HepG2 (cell line): ENCODE results near the gene IGDCC3. TPM values are rescaled to one million over a fixed set of nuclear protein-coding genes. Genes with fewer than 3 reads are reported as not detected.
"Not testable (repeated sequence)": the region's sequence is repeated elsewhere in the genome, so short reads cannot be mapped to it uniquely, and the experiment has no call there.

Experiments used
- ATAC-seq: fragments of 200-7000 bp; cut with Tn5 transposase; 3 replicates; pipeline ENCODE4 v1.9.1; 2020; ENCODE audit warnings: mild to moderate bottlenecking, moderate library complexity
- BruUV-seq: library from RNA; stranded (reverse); fragments of 400-500 nt; replicated peaks from 2 replicates; lab custom pipeline; 2021; lab: Mats Ljungman, UMichigan
- CTCF ChIA-PET: fragments of 300-600 bp; formaldehyde crosslinking; extraction: SDS; loops from one replicate; lab custom pipeline; 2021; ENCODE audit warnings: low total read pairs, inconsistent platforms, low intra/inter-chr PET ratio; lab: Yijun Ruan, JAX
- POLR2A ChIA-PET: fragments of 350-600 bp; sonication (Branson Sonifier 250); formaldehyde crosslinking; loops from one replicate; lab custom pipeline; 2020; ENCODE audit warnings: antibody characterized with exemption, inconsistent platforms; lab: Yijun Ruan, JAX
- DNase-seq: peaks from one replicate; pipeline ENCODE4 v3.0.0-alpha.2; 2015; ENCODE audit warnings: low spot score
- FAIRE-seq: peaks from 3 replicates; lab custom pipeline; 2011; peaks lifted over from hg19 to GRCh38; lab: Jason Lieb, UNC
- H2AFZ ChIP-seq: one replicate; pipeline ENCODE4 v1.6.1; 2011; ENCODE audit warnings: low read length, inconsistent platforms
- H3K27ac ChIP-seq: fragments of 300-600 bp; 3 replicates; pipeline ENCODE4 v1.8.0; 2011; ENCODE audit warnings: mixed run types, mild to moderate bottlenecking, mixed read lengths, low read length, inconsistent platforms; ENCODE audit not compliant: insufficient read depth; ENCODE audit errors: extremely low read length
- H3K27me3 ChIP-seq, 2 experiments: fragments of 200-600 bp in 1 of 2; 2 replicates in 1 of 2; 3 replicates in 1 of 2; pipeline versions ENCODE4 v1.6.0 to v1.8.0; 2011; ENCODE audit warnings: low read length in 2 of 2, mild to moderate bottlenecking in 2 of 2, moderate library complexity in 2 of 2, inconsistent platforms in 1 of 2; ENCODE audit not compliant: insufficient read depth in 2 of 2, control insufficient read depth in 1 of 2
- H3K36me3 ChIP-seq, 2 experiments: fragments of 200-600 bp in 1 of 2; replicated peaks in 1 of 2; 2 replicates in 1 of 2; 3 replicates in 1 of 2; pipeline versions ENCODE4 v1.5.1 to v1.8.0; 2011; ENCODE audit warnings: low read length in 2 of 2, inconsistent platforms in 1 of 2; ENCODE audit not compliant: insufficient read depth in 2 of 2, control insufficient read depth in 1 of 2
- H3K4me1 ChIP-seq: 2 replicates; pipeline ENCODE4 v1.5.1; 2012; ENCODE audit warnings: low read length, inconsistent platforms; ENCODE audit not compliant: insufficient read depth
- H3K4me2 ChIP-seq: 2 replicates; pipeline ENCODE4 v1.6.0; 2011; ENCODE audit warnings: low read depth, low read length, inconsistent platforms
- H3K4me3 ChIP-seq, 3 experiments: fragments of 200-600 bp in 1 of 3; sonication (generic), shearing (Covaris generic) in 1 of 3; replicated peaks in 1 of 3; 2 replicates each; pipeline ENCODE4 v1.5.1; 2011 to 2016; ENCODE audit warnings: low read length in 3 of 3, inconsistent platforms in 2 of 3, low read depth in 2 of 3, mild to moderate bottlenecking in 2 of 3, control low read depth in 1 of 3, mixed read lengths in 1 of 3; ENCODE audit not compliant: insufficient read depth in 1 of 3
- H3K79me2 ChIP-seq: one replicate; pipeline ENCODE4 v1.6.1; 2011; ENCODE audit warnings: low read length, inconsistent platforms; ENCODE audit not compliant: insufficient read depth
- H3K9ac ChIP-seq: 2 replicates; pipeline ENCODE4 v1.6.0; 2011; ENCODE audit warnings: mild to moderate bottlenecking, low read depth, low read length, inconsistent platforms; ENCODE audit not compliant: insufficient read depth
- H3K9me3 ChIP-seq: 2 replicates; pipeline ENCODE4 v1.5.1; 2012; ENCODE audit warnings: mild to moderate bottlenecking, low read length
- H4K20me1 ChIP-seq: 2 replicates; pipeline ENCODE4 v1.6.0; 2011; ENCODE audit warnings: inconsistent platforms, mild to moderate bottlenecking, low read length, moderate library complexity; ENCODE audit not compliant: insufficient read depth
- FOSL1 ChIP-seq: sonication (generic); formaldehyde crosslinking; IDR thresholded peaks from 2 replicates; pipeline ENCODE4 v1.9.0; 2021; ENCODE audit warnings: missing genetic modification reagents, borderline replicate concordance
- FOXP1 ChIP-seq, 2 experiments: fragments of 450-650 bp in 1 of 2; IDR thresholded peaks; 2 replicates each; pipeline ENCODE4 v1.6.1; 2017 to 2018; ENCODE audit warnings: antibody characterized with exemption in 1 of 2
- IRF9 ChIP-seq: sonication (generic); formaldehyde crosslinking; IDR thresholded peaks from 2 replicates; pipeline ENCODE4 v1.8.0; 2022; ENCODE audit warnings: missing genetic modification reagents, mild to moderate bottlenecking, borderline replicate concordance
- PHF5A ChIP-seq: IDR thresholded peaks from one replicate; pipeline ENCODE4 v1.6.1; 2018; ENCODE audit warnings: low read depth, missing genetic modification reagents; ENCODE audit not compliant: unreplicated experiment
- TARDBP ChIP-seq: sonication (generic); formaldehyde crosslinking; IDR thresholded peaks from 2 replicates; pipeline ENCODE4 v1.8.0; 2022; ENCODE audit warnings: mild to moderate bottlenecking, missing genetic modification reagents
- TOPORS ChIP-seq: sonication (generic); formaldehyde crosslinking; IDR thresholded peaks from 2 replicates; pipeline ENCODE4 v1.8.0; 2023; ENCODE audit warnings: mild to moderate bottlenecking, missing genetic modification reagents
- ZNF256 ChIP-seq: sonication (generic); formaldehyde crosslinking; conservative IDR thresholded peaks from 2 replicates; pipeline ENCODE4 v1.4.0; 2020; ENCODE audit warnings: missing genetic modification reagents
- ZNF629 ChIP-seq: sonication (generic); formaldehyde crosslinking; conservative IDR thresholded peaks from 2 replicates; pipeline ENCODE4 v1.5.0; 2020; ENCODE audit warnings: missing genetic modification reagents
- WGBS: methylation state at CpG from one replicate; pipeline ENCODE4 v1.1.6; 2017; ENCODE audit warnings: low lambda C conversion rate; 5-methylcytosine and 5-hydroxymethylcytosine counted together
- in situ Hi-C: cut with HindIII; loops from 2 replicates; pipeline ENCODE4 v1.10.0; 2017; ENCODE audit warnings: low pct_unique_long_range_greater_than_20kb; ENCODE audit not compliant: extremely low pct_ligation_motif_present
- intact Hi-C: fragments of 100-400 bp; cut with micrococcal nuclease; formaldehyde crosslinking; loops from one replicate; pipeline ENCODE4 v1.10.0; 2022; ENCODE audit not compliant: unreplicated experiment
- polyA plus RNA-seq, 8 experiments: library from polyadenylated mRNA; depleted of rRNA in 3 of 8; stranded (reverse) in 7 of 8; unstranded in 1 of 8; fragments of >200 nt; fragmentation: Illumina TruSeq in 4 of 8; extraction: Trizol in 4 of 8; gene quantifications; 2 replicates each; pipeline versions ENCODE4 v1.2.1 to v1.2.3, GENCODE V29; 2011 to 2016; ENCODE audit warnings: low read depth in 4 of 8, missing spikeins in 1 of 8, mixed read lengths in 1 of 8; ENCODE audit not compliant: insufficient read depth in 1 of 8
- total RNA-seq, 5 experiments: library from RNA; depleted of rRNA; stranded (reverse); fragments of >200 nt; fragmentation: Illumina TruSeq; extraction: Trizol; gene quantifications; 2 replicates each; pipeline ENCODE4 v1.2.3, GENCODE V29; 2016; ENCODE audit warnings: low read depth in 1 of 5
- TF ChIP-seq, protein P1 (sequence below): sonication (generic); formaldehyde crosslinking; IDR thresholded peaks from 2 replicates; pipeline ENCODE4 v1.9.0; 2022; ENCODE audit warnings: missing genetic modification reagents, mild to moderate bottlenecking, borderline replicate concordance

IGDCC3 gene
- total and polyA plus RNA-seq, 2 of the 13 experiments (the other 11 are each of a cell fraction or from before 2014, with no cell fraction given): 30.1 to 51.8 TPM

DNA sequence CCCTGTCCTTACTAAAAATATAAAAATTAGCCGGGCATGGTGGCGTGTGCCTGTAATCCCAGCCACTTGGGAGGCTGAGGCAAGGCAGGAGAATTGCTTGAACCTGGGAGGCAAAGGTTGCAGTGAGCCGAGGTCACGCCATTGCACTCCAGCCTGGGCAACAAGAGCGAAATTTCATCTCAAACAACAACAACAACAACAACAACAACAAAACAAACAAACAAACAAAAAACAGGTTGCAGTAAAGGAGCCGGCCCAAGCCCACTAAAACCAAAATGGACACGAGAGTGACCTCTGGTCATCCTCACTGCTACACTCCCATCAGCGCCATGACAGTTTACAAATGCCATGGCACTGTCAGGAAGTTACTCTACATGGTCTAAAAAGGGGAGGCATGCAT lies 30.0 kb downstream of the IGDCC3 start:
- CTCF ChIA-PET, BruUV-seq, FAIRE-seq: not testable (repeated sequence)

GRCh38 chr15:65346856-65347598 lies 30.8 kb downstream of the IGDCC3 start:
- Histone ChIP-seq H3K27ac (no peak overlapping the region), H3K36me3 (peaks cover 5 to 22% of the 10 kb centered on the region in 2 experiments; a peak in 4 of 5 replicates), H3K79me2 (peaks cover 25% of the 10 kb centered on the region), H3K4me2 (no peak overlapping the region), H3K9me3 (peaks cover 3% of the 10 kb centered on the region; the same call in 1 of the 2 replicates), H3K4me3 (no peak overlapping the region), H3K27me3 (no peaks in the 10 kb centered on the region), H3K9ac (no peak overlapping the region), H2AFZ (no peak overlapping the region), H4K20me1 (0 out of 2 replicates have a peak, but pooled peaks cover 5% of the 10 kb centered on the region), H3K4me1 (peaks cover 37% of the 10 kb centered on the region)
- CTCF ChIA-PET: no interaction called here
- ATAC-seq: no peak
- intact Hi-C loops: loop anchor here (5.0 kb wide), 1 partner anchor 40 kb away; no protein-coding TSS in a partner anchor
- in situ Hi-C loops: no loop called here
- 97% methylated on average over 4 of the region's 6 CpGs for WGBS
- no peak for TF ChIP-seq IRF9 (CRISPR knock-in tag)
- no peak for TF ChIP-seq TOPORS (CRISPR knock-in tag)
- no peak for TF ChIP-seq ZNF256 (CRISPR knock-in tag)
- TF ChIP-seq PHF5A (CRISPR knock-in tag): no peak
- TF ChIP-seq TARDBP (CRISPR knock-in tag): no peak
- TF ChIP-seq, protein P1, sequence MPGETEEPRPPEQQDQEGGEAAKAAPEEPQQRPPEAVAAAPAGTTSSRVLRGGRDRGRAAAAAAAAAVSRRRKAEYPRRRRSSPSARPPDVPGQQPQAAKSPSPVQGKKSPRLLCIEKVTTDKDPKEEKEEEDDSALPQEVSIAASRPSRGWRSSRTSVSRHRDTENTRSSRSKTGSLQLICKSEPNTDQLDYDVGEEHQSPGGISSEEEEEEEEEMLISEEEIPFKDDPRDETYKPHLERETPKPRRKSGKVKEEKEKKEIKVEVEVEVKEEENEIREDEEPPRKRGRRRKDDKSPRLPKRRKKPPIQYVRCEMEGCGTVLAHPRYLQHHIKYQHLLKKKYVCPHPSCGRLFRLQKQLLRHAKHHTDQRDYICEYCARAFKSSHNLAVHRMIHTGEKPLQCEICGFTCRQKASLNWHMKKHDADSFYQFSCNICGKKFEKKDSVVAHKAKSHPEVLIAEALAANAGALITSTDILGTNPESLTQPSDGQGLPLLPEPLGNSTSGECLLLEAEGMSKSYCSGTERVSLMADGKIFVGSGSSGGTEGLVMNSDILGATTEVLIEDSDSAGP: no peak
- TF ChIP-seq FOSL1 (CRISPR knock-in tag): no peak
- peak; percentile 68; the same call in 1 of the 2 replicates for TF ChIP-seq ZNF629 (CRISPR knock-in tag)
- BruUV-seq: no TSS peak
- DNase-seq: no peak
- POLR2A ChIA-PET: no interaction called here
- no peak for FAIRE-seq

More for the DNA sequence above, 30.0 kb downstream of the IGDCC3 start:
- H3K9me3 ChIP-seq; H3K27ac ChIP-seq; H3K4me3 ChIP-seq; H2AFZ ChIP-seq; in situ Hi-C loops; ATAC-seq; H3K9ac ChIP-seq; POLR2A ChIA-PET; H3K27me3 ChIP-seq; H3K4me2 ChIP-seq; H4K20me1 ChIP-seq; TF ChIP-seq FOXP1 (CRISPR knock-in tag; IDR thresholded peaks at IDR 0.05): not testable (repeated sequence)
- Histone ChIP-seq H3K79me2 (peaks cover 22% of the 10 kb centered on the region), H3K4me1 (peaks cover 32% of the 10 kb centered on the region), H3K36me3 (peaks cover 5 to 22% of the 10 kb centered on the region in 2 experiments; a peak in 4 of 5 replicates)
- WGBS: 94% methylated on average over 8 of the region's 8 CpGs
- intact Hi-C loops: loop anchor here (5.0 kb wide), 1 partner anchor 40 kb away; no protein-coding TSS in a partner anchor
- TF ChIP-seq FOXP1 (IDR thresholded peaks at IDR 0.05): peak; percentile 90
- TF ChIP-seq, all 625 proteins: peak for 1; not testable (repeated sequence) for 624
- DNase-seq: not testable (repeated sequence)
